Stimulated activated CD8-positive, alpha-beta memory T cell treated with anti-CD3 and anti-CD28 coated beads, Interleukin-4, amount 100 ng/mL, for 4 hours (primary cell): ENCODE data around the gene F7.

Source experiments
- DNase-seq, 2 donors: peaks; one replicate each; pipeline ENCODE4 v3.0.0-alpha.2; 2020; ENCODE audit warnings: low read depth in 2 of 2, low spot score in 1 of 2

F7 gene

DNA sequence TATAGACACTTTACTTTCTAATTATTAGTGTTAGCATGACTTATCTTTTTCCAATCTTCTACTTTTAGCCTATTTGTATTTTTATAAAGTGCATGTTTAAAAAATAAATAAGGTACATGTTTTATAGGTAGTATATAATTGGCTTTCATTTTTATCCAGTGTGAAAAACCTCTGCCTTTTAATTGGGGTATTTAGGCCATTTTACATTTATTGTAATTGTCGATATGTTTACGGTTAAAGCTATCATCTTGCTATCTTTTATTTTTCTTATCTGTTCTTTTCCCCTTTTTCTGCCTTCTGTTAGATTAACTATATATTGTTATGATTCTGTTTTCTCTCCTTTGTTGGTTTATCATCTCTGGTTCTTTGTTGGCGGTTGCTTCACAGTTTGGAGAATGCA lies 62.0 kb downstream of the F7 start:
- no peak for DNase-seq

DNA sequence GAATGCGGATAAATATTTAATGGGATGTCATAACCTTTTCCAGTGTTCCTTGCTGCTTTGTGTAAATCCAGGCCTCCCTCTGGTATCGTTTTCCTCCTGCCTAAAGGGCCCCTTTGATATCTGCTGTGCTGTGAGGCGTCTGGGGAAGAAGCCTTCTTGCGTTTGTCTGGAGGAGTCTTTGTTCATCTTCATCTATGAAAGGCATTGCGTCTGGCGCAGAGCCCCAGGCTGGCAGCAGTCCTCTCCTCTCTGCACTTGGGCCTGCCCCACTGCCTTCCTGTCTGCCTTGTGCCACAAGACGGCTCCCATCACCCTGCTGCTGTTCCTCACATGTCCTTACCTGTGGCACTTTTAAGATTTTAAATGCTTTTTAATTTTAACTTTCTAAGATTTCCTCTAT lies 62.6 kb downstream of the F7 start:
- DNase-seq = no peak

DNA sequence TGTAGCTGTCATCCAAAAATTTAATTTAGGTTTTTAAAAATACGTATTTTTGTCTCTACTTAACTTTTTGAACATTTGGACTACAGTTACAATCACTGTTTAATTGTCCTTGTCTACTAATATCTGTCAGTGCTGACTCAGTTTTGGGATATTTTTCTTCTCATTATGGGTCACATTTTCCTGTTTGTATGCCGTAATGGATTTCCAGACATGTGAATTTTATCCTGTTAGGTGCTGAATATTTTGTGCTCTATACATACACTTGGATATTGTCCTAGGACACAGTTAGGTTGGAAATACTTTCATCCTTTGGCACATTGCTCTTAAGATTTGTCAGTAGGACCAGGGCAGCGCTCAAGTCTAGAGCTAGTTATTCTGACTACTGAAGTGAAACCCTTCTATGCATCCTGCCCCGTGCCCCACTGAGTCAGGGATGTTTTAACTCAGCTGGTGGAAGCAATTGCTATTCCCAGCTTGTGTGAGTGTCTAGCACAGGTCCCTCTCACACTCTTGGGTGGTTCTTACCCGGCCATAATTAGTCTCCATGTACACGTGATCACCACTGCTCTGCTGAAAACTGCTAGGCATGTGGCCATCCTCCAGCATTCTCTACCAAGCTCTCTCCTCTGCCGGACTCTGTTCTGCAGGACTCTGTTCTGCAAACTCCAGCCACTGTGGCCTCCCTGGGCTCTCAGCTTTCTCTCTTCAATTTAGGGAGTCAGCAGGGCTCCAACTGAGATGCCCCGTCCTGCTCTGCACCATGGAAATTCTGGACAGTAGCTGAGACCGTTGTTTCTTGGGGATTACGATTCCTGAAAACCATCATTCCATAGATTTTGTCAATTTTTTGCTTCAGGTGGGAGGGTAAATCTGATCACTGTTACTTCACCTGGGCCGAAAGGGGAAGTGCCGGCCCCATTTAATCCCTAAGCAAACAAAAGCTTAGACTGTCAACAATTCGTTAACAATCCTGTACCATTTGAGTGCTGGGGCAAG lies 64.0 kb downstream of the F7 start:
- DNase-seq = no peak
